IPS DF 4.7 (cell line): ENCODE results near the gene STARD8.
"Not testable (repeated sequence)": the region's sequence is repeated elsewhere in the genome, so short reads cannot be mapped to it uniquely, and the experiment has no call there.

Experiments
- DNase-seq: peaks from one replicate; pipeline ENCODE4 v3.0.0-alpha.2; 2013; ENCODE audit warnings: low spot score; ENCODE audit errors: extremely low read depth

Gene STARD8

DNA sequence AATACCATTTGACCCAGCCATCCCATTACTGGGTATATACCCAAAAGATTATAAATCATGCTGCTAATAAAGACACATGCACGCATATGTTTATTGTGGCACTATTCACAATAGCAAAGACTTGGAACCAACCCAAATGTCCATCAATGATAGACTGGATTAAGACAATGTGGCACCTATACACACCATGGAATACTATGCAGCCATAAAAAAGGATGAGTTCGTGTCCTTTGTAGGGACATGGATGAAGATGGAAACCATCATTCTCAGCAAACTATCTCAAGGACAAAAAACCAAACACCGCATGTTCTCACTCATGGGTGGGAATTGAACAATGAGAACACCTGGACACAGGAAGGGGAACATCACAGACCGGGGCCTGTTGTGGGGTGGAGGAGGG, 9.0 kb downstream of the STARD8 start:
- DNase-seq, result not testable (repeated sequence)

DNA sequence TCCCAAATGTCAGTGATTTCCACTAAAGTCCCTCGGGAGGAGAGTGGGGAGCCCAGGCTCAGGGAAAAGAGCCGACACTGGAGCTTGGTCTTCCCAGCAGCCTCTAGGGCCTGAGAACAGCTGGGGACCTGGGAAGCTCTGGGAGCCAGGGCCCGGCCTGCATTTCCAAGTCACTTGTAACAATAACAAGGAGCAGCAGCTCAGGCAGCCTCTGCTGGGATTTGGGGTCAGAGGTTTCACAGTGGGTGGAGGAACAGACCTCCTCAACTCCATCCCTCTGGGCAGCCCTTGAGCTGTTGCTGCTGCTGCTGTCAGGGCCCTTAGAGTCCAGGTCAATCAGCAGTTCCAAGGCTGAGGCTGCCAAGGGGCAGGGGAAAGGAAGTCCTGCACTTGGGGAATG, 11.1 kb downstream of the STARD8 start:
- no peak for DNase-seq

DNA sequence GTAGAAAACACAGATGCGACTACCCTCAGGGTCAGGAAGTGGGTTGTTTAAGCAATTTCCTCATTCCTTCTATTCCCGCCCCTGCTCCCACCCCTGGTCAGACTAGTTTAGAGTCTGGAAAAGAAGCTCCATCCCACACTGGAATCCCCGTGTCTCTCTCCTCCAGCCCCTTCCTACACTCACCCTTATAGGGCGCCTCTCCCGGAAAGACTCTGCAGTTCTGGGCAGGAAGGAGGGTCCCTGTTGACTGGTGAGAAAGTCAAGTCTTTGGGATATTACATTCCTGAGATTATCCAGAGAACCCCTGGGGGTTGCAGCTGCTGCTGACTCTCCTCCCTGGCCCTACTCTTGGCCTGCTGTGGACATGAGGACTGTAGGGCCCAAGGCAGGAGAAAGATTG, 11.9 kb downstream of the STARD8 start:
- DNase-seq, result no peak

DNA sequence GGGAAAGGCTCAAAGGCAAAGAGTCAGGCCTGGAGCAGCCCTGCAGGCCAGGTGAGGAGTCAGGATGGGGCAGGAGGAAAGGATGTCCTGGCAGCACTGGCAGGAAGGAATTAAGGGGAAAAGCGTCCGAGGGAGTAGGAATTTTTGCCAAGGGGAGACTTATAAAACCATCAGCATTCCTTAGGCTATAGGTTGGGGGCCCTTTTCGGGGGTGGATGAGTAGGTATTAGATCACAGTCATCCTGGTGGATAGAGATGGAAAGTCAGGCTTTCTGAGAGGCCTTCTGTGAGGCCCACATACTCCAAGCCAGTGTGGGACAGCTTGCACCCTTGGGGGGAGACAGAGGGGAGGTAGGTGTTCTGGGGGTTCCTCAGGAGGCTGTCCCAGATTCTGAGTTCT, 12.3 kb downstream of the STARD8 start:
- DNase-seq, result no peak

DNA sequence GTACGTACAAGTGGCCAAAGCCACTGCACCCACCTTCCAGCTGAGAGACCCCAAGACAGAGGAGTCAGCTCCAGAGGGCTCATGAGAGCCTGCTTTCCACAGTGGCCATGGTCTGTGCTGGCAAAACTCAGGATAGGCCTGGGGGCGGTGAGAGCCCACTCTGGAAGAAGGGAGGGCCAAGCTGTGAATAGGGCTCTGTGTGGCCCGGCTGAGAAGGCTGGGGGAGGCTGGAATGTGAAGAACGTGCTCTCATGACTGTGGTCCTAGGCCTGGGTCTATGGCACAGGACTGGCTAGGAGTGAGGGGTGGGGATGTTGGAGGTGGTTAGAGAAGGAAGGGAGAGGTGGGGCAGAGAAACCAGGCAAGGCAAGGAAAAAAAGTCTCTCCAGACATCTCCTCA, 13.3 kb downstream of the STARD8 start:
- no peak for DNase-seq

DNA sequence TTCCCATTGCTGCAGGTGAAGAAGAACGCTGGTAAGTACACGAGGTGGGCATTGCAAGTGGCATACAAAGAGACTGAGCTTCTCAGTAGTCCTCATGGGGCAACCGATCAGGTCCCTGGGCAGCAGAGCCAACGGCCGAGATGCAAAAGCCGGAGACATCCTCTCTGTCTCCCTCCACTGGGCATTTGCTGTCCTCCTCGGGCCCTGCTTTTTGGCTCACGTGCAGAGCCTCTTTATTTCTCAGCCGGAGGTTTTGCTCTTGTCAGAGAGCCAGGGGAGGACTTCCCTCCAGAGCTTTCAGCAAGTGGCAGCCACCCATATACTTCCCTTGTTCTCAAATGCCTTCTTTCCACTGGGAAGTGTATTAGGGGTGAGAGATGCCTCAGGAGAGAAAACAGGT, 18.0 kb downstream of the STARD8 start:
- DNase-seq, result no peak

DNA sequence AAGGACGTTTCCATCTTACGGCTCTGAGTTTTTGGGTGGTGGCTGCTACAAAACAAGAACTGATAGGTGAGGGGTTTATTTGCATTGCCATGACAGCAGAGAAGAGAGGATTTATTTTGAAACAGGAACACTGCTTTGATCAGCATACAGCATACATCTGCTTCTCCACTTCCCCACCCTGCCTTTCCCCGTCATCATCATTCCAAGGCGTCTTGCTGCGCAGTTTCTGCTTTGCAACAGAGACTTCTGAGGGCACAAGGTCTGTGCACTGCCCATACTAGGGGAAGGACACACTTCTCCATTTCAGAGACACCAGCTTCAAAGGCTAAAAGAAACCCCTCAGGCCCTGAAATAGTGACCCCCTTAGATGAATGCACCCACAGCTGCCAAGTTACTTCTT, 19.1 kb downstream of the STARD8 start:
- DNase-seq, result no peak

DNA sequence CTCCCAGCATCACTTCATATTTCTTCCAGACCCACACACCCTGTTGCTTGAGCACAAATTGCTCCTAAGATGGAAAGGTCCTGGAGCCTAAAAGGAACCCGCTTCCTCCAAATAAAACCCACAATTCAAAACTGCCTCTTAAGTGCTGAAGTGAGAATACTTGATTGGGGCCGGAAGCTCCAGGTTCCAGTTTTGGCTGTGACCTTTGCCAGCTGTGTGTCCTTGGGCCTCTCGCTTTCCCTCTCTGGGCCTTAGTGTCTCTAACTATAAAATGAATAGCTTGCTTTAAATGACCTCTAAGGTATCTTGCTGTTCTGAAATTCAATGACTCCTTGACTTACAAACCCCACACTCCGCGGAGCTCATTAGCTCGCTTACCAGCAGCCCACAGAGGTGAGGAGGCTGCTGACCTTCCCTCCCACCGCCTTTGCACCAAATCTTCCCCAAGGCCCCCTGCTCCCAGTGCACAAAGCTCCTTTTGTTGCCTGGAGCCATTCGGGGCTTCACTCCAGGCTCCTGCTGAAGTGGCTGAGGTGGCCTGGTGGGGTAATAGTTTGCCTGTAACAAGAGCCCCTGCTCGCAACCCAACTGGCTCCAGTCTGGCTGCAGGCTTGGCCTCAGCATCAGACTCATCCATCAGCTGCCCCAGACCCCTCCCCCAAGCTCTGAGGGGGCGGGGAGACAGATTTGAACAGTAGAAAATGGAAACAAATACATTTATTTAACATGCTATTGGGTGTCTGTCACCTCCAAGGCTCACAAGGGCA, 21.8 kb downstream of the STARD8 start:
- no peak for DNase-seq

DNA sequence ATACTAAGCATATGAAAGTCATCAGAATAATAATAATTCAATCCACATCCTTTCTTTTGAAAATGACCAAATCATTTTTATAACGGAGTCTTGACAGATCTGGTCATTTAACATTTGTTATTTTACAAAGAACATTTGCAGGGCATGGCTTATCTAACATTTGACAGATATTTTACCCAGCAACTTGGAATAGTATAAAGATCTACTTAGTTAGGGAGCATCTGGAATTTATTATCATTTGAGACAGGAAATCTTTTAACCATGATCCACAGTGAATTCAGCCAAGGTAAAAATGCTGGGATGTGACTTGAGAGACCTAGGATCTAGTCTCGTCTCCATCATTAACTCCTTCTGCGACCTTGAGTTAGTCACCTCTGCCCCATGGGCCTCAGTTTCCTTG, 22.4 kb downstream of the STARD8 start:
- DNase-seq, result no peak

DNA sequence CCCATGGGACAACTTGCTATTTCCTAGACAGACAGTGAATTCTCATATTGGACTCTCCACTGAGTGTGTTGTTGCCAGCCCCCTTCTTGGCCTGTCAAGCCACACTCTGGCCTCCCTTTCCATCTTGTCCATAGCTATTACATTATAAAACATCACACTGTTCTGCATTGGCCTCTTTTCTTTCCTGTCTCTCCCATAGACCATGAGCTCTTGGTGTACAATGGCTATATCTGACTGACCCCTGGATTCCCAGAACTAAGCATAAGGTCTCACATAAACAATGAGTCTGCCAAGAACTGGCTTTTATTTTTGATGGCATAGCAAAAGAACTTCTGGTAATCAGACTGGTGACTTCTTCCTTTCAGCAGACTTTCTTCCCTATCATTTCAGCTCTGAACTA, 23.8 kb downstream of the STARD8 start:
- DNase-seq, result no peak

DNA sequence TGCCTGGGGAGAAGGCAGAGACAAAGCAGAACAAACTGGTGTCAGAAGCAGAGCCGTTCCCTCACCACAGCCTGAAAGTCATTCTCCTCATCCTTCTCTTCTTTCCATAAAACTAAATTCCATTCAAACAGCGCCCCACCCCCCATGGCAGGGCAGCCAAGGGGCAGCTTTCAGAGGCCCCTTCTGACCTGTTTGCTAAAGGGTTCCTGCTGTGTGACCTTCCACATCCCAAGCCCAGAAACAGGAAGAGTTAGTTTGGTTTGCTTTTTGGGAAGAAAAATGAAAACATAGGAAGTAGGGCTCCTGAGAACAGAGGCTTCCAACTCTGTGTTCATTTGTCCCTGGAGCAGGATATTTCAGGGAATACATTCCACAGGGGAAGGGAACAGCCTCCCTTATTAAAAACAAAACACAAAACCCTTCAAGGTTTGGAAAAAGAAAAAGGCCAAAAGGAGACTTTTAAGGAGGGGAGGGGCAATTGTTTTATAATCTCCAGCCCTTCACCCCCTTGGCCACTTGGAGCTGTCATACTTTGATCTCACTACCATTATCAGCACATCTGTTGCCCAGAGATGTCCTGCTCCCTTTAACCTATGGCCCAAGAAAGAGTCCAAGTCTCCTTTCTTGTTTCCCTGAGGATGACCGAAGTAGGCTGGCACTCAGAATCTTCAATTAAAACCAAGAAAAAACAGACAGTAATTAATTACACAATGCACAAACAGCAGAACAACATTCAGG, 25.3 kb downstream of the STARD8 start:
- DNase-seq, result no peak

DNA sequence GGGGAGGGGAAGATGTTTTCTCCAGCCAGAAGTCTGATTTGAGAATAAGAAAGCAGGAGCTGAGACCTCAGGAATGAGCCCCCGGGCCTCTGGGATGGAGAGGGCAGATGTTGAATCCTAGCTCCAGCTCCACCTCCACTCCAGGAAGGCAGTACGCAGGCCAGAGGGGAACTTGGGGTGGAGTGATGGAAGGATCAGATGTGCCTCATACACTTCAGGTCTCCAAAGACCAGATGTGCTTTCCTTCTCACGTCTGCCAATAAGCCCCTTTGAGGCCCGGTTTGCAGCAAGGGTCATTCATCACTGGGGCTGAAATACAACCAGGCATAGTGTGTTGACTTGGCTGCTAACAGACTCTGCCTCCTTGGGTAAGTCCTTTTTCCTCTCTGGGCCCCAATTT, 28.1 kb downstream of the STARD8 start:
- DNase-seq, result no peak

DNA sequence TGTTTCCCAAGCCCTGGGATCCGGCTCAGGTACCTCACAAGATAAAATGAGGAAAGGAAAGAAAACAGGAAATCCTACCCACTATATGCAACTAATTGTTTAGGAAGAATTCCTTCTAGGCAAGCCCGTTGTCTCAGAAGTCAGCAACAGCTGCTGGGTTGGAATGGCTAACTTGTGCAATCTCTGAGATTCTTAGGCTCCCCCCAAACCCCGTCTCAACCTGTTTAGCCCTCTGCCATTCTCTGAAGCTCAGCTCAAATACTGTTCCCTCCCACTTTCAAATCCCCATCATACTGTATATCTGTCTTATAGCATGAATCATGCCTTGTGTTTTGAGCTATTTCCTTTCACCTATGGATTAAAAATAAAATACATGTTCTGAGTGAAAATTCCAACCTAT, 28.9 kb downstream of the STARD8 start:
- DNase-seq, result no peak

DNA sequence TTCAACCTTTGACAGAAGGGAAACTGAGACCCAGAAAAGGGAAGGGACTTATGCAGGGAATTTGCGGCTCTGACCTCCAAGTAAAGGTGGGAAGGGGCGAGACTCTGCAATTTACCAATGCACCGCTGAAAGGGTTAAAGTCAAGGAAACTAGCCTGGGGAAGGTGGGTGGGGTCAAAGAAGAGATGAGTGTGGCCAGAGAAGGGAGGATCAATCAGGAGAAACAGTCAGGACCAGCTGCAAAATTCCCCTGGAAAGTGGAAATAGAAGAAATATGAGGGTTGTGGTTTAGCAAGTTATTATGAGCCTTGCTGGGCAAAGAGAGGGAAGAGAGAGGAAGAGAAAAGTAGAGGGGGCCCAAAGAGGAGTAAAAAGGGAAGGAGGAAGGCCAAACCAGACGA, 30.5 kb downstream of the STARD8 start:
- no peak for DNase-seq

DNA sequence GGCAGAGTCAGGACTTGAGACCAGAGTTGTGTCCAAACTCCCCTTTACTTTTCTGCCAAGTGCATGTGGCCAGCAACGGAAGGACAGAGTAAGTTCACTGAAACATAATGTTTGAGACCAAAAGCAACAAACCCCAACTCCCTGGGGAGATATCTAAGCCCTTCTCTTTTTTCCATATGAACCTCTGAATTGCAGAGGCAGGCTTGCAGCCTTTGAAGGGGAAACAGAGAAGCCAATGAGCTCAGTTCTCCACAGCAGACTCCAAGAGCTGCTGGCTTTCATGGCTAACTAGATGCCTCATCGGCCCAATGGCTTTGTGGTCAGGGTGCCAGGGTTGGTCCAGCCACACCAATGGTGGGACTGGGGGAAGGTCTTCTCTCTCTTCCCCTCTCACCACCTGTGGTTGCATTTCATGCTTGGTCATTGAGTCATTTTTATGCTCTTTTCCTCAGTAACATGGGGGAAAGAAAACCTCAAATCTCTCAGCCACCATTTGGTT, 34.0 kb downstream of the STARD8 start:
- no peak for DNase-seq

DNA sequence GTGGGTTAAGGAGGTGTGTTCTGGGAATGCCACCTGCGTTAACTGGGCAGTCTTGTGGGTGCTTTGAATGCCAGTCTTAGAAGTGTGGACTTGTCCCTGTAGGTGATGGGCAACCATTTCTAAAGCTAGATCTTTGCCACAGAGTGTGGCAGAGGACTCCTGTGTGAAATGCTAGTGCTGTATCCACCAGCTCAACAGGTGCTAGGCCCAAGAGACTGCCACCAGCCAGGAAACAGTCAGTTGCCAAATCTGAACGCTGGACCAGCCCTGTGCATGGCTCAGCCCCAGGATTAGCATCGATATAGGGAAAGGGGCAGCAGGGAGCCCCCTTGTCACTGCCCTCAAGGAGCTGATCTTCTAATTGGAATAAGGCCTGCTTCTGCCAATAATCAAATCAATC, 35.3 kb downstream of the STARD8 start:
- DNase-seq, result no peak

DNA sequence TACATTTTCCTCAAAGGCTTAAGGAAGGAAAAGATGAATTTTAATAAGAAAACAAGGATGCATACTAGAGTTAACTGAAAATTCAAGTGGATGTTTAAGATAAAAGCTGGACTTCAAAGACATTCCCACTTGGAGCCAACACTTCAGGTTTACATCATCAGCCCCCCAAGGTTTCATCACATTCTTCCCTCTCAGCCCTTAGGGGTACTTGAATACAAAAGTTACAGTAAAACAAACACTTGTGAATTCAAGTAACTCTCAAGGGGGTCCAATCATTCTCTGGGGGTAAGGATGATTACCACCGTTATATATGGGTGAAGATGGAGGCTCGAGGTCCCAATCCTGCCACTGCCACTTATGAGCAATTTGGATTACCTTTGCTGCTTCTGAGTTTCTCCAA, 36.1 kb downstream of the STARD8 start:
- DNase-seq, result no peak

DNA sequence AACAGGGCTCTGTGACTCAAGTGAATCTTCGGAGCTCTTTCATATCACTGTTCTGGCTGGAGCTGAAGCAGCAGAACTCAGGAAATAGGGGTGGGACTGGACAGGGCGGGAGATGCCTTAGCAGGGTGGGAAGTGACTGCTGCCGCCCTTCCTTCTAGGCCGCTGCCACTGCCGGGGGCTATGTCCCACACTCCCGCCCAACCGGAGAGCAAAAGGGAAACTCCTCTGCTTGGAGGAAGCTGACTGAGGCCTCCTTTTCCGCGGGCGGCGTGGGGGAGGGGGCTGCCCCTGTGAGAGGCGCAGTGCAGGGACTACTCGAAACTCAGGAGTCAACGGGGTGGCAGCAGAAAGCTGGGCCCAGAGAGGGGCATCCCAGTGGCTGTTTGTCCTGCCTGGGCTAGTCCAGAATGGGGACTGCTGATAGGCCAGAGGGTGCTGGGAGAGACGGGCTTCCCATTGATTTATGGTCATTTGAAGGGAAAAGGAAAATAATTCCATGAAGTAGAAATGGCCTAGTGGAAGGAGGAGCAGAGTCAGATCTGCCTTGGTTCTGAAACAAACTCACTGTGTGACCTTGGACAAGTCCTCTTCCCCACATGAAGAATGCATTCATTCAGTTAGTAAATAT, 36.9 kb downstream of the STARD8 start:
- no peak for DNase-seq

DNA sequence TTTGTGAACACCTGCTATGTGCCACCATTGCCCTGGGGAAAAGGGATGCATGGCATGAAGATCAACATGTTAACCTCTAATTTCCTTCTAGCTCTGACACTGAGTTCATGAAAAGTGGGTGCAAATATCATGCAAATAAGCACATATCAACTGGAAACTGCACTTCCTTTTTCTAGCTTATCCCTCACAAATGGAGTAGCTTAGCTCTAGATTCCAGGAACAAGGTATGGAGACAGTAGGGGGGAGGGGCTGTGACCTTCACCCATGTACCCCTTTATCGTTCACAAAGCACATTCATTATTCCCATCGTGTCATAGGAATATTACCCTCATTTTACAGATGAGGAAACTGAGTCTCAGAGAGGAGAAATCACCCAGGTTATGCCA, 37.4 kb downstream of the STARD8 start:
- no peak for DNase-seq

DNA sequence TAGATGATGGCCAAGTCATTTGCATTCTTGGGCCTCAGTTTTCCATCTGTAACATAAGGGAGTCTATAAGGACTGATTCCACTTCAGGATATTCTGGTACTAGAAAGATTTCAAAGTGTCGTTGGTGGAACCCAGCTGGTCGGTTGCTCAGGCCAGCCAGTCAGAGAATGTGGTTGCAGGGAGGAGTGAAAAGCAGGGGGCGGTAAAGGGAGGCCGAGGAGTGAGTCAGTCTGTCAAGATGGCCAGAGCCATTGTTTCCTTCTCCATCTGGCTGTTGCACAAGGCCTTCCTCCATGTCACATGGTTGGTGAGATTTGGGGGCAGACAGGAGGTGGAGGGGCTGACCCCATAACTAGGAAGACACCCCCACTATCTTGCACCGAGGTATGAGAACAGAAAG, 38.2 kb downstream of the STARD8 start:
- no peak for DNase-seq

DNA sequence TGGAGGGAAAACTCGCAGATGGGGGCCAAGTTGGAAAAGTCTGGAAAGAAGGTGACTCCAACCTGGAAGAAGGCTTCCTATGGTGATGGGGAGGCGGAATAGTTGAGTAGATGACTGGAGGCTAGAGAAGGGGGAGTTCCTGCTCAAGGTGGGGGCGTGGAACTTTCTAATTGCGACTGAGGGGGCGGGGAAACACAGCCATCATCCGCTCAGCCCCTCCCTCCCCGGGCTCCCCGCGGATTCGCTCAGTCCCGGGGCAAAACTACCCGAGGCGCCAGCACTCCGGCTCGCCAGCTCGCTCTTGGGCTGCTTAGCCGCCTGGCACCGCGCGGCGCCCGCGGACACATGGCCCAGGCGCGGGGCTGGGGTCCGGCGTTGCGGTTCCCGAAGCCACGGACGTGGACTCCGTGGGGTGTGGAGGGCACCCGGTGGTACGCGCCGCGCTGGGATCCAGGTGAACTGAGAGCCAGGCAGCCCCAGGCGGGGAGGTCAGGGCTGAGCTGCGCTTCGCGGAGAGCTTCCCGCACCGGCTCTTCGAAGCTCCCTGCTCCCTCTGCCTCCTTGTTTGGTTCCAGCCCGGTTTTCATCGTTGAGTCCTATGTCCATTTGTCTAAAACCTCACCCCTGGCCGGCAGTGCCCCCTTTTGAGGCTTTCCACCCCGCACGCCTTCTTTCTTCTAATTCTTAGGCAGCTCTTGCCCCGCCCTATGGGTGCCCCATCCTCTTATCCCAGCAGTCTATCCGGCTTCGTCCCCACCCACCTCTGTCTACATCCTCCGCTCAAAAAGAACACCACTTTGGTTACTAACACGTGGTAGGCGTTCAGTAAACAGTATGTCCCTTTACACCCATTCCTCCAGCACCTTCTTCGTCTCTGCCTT, 38.9 kb downstream of the STARD8 start:
- no peak for DNase-seq

DNA sequence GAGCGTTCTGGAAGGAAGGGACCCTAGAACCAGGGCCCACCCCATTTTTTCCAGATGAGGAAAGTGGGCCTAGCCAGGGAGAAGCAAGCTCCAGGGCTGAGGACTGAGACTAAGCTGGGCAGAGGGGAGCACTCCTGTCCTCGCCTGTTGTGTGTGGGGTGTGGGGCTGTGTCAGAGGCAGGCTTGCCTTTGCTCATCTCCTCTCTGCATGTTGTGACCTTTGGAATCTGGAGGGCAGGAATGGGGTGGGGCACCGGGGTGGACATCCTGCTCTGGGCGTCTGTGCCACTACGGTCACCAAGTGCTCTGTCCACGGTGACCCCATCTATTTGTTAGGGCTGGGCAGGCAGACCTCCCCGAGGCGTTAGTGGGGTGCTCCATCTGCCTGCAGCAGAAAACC, 41.5 kb downstream of the STARD8 start:
- DNase-seq, result not testable (repeated sequence)
